ENCODE results near the gene PRR5L.

DNA sequence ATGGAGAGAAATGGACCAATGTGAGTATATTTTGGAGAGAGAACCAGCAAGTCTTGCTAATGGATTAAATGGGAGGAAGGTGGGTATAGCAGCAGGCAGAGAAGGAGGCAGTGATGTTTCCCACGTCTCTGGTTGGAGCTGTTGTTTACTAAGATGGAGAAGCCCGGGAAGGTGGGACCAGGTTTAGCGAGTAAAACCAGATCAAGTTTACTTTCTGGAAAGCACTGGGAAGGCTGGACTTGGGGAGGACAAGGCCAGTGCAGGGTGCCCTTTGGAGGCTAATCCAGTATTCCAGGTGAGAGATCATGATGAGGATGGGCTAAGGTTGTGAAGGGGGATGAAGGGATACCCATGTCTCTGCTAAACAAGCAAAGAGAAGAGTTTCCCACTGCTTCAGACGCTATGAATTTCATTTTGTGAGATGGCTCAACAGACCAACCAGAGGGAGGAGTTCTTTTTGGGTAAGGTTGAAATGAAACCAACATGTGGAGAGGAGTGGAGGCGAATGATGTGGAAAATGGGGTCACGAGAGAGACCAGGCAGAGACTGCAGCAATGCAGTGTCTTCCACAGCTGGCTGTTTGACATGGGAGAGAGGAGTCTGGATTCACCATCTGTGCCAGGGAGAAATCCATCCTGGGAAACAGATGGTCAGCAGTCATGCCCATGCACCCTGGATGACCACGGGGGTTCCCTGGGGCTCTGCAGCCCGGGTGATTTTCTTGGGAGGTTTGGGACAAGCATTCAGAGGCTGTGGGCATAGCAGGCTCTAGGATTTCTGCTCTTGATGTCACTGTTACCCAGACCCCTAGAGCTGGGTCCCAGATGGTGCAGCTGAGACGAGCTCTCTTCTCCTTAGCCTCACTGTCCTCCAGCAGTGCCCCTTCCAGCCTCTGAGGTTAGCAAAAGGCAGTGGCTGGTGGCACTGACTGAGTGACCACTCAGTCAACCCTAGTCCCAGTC lies 31.8 kb upstream of the PRR5L start:
- TF ChIP-seq, protein P1, sequence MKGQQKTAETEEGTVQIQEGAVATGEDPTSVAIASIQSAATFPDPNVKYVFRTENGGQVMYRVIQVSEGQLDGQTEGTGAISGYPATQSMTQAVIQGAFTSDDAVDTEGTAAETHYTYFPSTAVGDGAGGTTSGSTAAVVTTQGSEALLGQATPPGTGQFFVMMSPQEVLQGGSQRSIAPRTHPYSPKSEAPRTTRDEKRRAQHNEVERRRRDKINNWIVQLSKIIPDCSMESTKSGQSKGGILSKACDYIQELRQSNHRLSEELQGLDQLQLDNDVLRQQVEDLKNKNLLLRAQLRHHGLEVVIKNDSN (IDR thresholded peaks at IDR 0.05; ENCODE audit: borderline replicate concordance, low read depth), result no peak
- TF ChIP-seq EP300 (IDR thresholded peaks at IDR 0.05; ENCODE audit: borderline replicate concordance in 1 of 2, low read depth in 1 of 2, low read length in 1 of 2), result no peak; a peak in 1 of 4 replicates
- TF ChIP-seq, protein P2, sequence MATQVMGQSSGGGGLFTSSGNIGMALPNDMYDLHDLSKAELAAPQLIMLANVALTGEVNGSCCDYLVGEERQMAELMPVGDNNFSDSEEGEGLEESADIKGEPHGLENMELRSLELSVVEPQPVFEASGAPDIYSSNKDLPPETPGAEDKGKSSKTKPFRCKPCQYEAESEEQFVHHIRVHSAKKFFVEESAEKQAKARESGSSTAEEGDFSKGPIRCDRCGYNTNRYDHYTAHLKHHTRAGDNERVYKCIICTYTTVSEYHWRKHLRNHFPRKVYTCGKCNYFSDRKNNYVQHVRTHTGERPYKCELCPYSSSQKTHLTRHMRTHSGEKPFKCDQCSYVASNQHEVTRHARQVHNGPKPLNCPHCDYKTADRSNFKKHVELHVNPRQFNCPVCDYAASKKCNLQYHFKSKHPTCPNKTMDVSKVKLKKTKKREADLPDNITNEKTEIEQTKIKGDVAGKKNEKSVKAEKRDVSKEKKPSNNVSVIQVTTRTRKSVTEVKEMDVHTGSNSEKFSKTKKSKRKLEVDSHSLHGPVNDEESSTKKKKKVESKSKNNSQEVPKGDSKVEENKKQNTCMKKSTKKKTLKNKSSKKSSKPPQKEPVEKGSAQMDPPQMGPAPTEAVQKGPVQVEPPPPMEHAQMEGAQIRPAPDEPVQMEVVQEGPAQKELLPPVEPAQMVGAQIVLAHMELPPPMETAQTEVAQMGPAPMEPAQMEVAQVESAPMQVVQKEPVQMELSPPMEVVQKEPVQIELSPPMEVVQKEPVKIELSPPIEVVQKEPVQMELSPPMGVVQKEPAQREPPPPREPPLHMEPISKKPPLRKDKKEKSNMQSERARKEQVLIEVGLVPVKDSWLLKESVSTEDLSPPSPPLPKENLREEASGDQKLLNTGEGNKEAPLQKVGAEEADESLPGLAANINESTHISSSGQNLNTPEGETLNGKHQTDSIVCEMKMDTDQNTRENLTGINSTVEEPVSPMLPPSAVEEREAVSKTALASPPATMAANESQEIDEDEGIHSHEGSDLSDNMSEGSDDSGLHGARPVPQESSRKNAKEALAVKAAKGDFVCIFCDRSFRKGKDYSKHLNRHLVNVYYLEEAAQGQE (IDR thresholded peaks at IDR 0.05; ENCODE audit: low read depth, low read length), result no peak
- TF ChIP-seq, protein P3, sequence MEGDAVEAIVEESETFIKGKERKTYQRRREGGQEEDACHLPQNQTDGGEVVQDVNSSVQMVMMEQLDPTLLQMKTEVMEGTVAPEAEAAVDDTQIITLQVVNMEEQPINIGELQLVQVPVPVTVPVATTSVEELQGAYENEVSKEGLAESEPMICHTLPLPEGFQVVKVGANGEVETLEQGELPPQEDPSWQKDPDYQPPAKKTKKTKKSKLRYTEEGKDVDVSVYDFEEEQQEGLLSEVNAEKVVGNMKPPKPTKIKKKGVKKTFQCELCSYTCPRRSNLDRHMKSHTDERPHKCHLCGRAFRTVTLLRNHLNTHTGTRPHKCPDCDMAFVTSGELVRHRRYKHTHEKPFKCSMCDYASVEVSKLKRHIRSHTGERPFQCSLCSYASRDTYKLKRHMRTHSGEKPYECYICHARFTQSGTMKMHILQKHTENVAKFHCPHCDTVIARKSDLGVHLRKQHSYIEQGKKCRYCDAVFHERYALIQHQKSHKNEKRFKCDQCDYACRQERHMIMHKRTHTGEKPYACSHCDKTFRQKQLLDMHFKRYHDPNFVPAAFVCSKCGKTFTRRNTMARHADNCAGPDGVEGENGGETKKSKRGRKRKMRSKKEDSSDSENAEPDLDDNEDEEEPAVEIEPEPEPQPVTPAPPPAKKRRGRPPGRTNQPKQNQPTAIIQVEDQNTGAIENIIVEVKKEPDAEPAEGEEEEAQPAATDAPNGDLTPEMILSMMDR (IDR thresholded peaks at IDR 0.05), result no peak
- TF ChIP-seq, protein P4, sequence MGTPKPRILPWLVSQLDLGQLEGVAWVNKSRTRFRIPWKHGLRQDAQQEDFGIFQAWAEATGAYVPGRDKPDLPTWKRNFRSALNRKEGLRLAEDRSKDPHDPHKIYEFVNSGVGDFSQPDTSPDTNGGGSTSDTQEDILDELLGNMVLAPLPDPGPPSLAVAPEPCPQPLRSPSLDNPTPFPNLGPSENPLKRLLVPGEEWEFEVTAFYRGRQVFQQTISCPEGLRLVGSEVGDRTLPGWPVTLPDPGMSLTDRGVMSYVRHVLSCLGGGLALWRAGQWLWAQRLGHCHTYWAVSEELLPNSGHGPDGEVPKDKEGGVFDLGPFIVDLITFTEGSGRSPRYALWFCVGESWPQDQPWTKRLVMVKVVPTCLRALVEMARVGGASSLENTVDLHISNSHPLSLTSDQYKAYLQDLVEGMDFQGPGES (IDR thresholded peaks at IDR 0.05; ENCODE audit: low read depth, low read length), result no peak
- no peak for TF ChIP-seq FOXJ3 (CRISPR knock-in tag; IDR thresholded peaks at IDR 0.05)
- TF ChIP-seq ELF1 (IDR thresholded peaks at IDR 0.05), result no peak
- TF ChIP-seq, protein P5, sequence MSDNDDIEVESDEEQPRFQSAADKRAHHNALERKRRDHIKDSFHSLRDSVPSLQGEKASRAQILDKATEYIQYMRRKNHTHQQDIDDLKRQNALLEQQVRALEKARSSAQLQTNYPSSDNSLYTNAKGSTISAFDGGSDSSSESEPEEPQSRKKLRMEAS (IDR thresholded peaks at IDR 0.05; ENCODE audit: low read depth), result no peak
- TF ChIP-seq, protein P6, sequence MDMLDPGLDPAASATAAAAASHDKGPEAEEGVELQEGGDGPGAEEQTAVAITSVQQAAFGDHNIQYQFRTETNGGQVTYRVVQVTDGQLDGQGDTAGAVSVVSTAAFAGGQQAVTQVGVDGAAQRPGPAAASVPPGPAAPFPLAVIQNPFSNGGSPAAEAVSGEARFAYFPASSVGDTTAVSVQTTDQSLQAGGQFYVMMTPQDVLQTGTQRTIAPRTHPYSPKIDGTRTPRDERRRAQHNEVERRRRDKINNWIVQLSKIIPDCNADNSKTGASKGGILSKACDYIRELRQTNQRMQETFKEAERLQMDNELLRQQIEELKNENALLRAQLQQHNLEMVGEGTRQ (IDR thresholded peaks at IDR 0.05; ENCODE audit: borderline replicate concordance, low read depth, low read length), result no peak
- no peak for TF ChIP-seq SMC3 (IDR thresholded peaks at IDR 0.05; ENCODE audit: low read depth, low read length)
- TF ChIP-seq RCOR1 (IDR thresholded peaks at IDR 0.05; ENCODE audit: low read length), result peak; percentile 49; the same call in 1 of the 2 replicates
- no peak for TF ChIP-seq NRF1 (IDR thresholded peaks at IDR 0.05; ENCODE audit: low read depth, low read length)
- TF ChIP-seq, protein P7, sequence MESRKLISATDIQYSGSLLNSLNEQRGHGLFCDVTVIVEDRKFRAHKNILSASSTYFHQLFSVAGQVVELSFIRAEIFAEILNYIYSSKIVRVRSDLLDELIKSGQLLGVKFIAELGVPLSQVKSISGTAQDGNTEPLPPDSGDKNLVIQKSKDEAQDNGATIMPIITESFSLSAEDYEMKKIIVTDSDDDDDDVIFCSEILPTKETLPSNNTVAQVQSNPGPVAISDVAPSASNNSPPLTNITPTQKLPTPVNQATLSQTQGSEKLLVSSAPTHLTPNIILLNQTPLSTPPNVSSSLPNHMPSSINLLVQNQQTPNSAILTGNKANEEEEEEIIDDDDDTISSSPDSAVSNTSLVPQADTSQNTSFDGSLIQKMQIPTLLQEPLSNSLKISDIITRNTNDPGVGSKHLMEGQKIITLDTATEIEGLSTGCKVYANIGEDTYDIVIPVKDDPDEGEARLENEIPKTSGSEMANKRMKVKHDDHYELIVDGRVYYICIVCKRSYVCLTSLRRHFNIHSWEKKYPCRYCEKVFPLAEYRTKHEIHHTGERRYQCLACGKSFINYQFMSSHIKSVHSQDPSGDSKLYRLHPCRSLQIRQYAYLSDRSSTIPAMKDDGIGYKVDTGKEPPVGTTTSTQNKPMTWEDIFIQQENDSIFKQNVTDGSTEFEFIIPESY (IDR thresholded peaks at IDR 0.05; ENCODE audit: borderline replicate concordance, low read depth), result no peak

All from SK-N-SH (cell line).